Erythroblast (primary cell): Measurements from ENCODE around the gene PDE3A.

Experiments used
- GATA1 ChIP-seq: IDR thresholded peaks from 2 replicates; pipeline ENCODE4 v1.6.1; 2011; ENCODE audit warnings: low read depth, mild to moderate bottlenecking, control low read depth, low read length, moderate library complexity
- POLR2A ChIP-seq: IDR thresholded peaks from 2 replicates; pipeline ENCODE4 v1.6.1; 2011; ENCODE audit warnings: mild to moderate bottlenecking, low read length

GRCh38 chr12:20507711-20508110 lies 139.4 kb downstream of the PDE3A start:
- TF ChIP-seq POLR2A = no peak
- TF ChIP-seq GATA1 = no peak
